ENCODE measurements around the gene SZT2.
A peak's percentile ranks its signal among the peaks of the same experiment; 100 is the strongest.

Gene SZT2

GRCh38 chr1:43389326-43390313, at the start of gene SZT2, which contains the start of gene MED8:
Gene SZT2 (plus strand): TSS chr1:43389899. CDS start chr1:43389969, 70 bp downstream.
Gene MED8 (minus strand): TSS chr1:43389800. CDS start chr1:43389764, 36 bp downstream.
- TF ChIP-seq, protein P1, sequence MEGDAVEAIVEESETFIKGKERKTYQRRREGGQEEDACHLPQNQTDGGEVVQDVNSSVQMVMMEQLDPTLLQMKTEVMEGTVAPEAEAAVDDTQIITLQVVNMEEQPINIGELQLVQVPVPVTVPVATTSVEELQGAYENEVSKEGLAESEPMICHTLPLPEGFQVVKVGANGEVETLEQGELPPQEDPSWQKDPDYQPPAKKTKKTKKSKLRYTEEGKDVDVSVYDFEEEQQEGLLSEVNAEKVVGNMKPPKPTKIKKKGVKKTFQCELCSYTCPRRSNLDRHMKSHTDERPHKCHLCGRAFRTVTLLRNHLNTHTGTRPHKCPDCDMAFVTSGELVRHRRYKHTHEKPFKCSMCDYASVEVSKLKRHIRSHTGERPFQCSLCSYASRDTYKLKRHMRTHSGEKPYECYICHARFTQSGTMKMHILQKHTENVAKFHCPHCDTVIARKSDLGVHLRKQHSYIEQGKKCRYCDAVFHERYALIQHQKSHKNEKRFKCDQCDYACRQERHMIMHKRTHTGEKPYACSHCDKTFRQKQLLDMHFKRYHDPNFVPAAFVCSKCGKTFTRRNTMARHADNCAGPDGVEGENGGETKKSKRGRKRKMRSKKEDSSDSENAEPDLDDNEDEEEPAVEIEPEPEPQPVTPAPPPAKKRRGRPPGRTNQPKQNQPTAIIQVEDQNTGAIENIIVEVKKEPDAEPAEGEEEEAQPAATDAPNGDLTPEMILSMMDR (IDR thresholded peaks at IDR 0.05; ENCODE audit: control insufficient read depth, extremely low read depth, insufficient read depth) = no peak
- peak; percentile 89 for DNase-seq (ENCODE audit: low read depth)

DNA sequence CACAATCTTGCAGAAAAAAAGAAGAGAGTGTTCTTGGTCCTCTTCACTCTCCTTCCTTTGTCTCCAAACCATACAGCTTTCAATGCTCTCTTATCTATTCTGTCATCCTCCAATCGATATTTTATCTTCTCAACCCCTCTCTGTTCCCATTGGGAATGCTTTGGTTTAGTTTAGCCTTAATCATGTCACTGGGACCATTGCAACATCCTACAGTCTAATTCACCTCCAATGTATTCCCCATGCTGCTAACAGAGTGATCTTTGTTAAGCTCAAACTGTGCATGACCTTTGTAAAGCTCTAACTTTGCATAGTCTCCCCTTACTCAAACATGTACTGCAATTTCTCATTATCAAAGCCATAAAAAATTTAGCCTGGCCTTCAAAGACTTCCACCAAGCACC, 49.1 kb upstream of the SZT2 start:
- no peak overlapping the region for H3K4me3 ChIP-seq (ENCODE audit: low read depth, low read length)
- TF ChIP-seq, protein P1 (IDR thresholded peaks at IDR 0.05; ENCODE audit: control insufficient read depth, extremely low read depth, insufficient read depth) = no peak
- DNase-seq (ENCODE audit: low read depth) = no peak

More at GRCh38 chr1:43389326-43390313, at the start of gene SZT2, which contains the start of gene MED8:
- H3K4me3 ChIP-seq (ENCODE audit: low read depth, low read length) = peak within 1 kb of the TSS; percentile 92

- TF ChIP-seq, protein P1 (IDR thresholded peaks at IDR 0.05; ENCODE audit: control insufficient read depth, extremely low read depth, insufficient read depth) = no peak
- no peak overlapping the region for H3K4me3 ChIP-seq (ENCODE audit: low read depth, low read length)
- no peak for DNase-seq (ENCODE audit: low read depth)
Measured at GRCh38 chr1:43344267-43344850, 45.3 kb upstream of the SZT2 start.

DNA sequence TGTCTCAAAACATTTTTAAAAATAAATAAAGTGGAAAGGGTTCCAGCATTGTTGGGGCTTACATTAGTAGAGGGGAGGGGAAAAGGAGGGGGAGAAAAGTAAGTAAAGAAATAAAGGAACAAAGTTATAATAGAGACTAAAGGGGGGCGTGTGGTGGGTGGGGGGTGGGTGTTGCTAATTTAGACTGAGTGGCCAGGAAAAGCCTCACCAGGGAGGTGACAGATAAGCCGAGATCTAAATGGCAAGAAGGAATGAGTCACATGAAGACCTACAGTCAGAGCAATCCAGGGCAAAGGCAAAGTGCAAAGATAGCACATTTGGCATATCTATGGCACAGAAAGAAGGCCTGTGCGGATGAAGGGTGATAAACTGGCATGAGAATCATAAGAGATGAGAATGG, 44.6 kb upstream of the SZT2 start:
- H3K4me3 ChIP-seq (ENCODE audit: low read depth, low read length) = no peak overlapping the region
- TF ChIP-seq, protein P1 (IDR thresholded peaks at IDR 0.05; ENCODE audit: control insufficient read depth, extremely low read depth, insufficient read depth) = no peak
- no peak for DNase-seq (ENCODE audit: low read depth)

DNA sequence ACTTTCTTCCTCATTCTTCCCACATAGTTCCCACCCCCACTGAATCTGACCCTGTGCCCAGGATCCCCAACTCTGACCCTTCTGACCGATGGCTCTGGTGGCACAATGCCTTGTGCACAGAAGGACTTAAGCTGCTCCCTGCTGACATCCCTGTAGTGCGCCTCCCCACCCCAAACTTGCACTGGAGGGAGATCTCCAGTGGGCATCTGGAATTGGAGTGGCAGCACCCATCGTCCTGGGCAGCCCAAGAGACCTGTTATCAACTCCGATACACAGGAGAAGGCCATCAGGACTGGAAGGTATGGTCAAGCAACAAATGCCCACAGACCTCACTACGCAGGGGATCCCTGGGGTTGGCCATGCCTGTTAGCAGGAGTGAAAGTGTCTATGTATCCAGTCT, 43.1 kb upstream of the SZT2 start:
- no peak for DNase-seq (ENCODE audit: low read depth)
- H3K4me3 ChIP-seq (ENCODE audit: low read depth, low read length) = no peak overlapping the region
- TF ChIP-seq, protein P1 (IDR thresholded peaks at IDR 0.05; ENCODE audit: control insufficient read depth, extremely low read depth, insufficient read depth) = no peak

- DNase-seq (ENCODE audit: low read depth) = no peak
- peak overlapping the region; percentile 59 for H3K4me3 ChIP-seq (ENCODE audit: low read depth, low read length)
- TF ChIP-seq, protein P1 (IDR thresholded peaks at IDR 0.05; ENCODE audit: control insufficient read depth, extremely low read depth, insufficient read depth) = no peak
Measured at GRCh38 chr1:43348343-43348808, 41.3 kb upstream of the SZT2 start.
